Muscle of arm (tissue), 12 donors: ENCODE measurements around the gene OR11A1. TPM values are rescaled to one million over a fixed set of nuclear protein-coding genes. Genes with fewer than 3 reads are reported as not detected.
"Not testable (repeated sequence)": the region's sequence is repeated elsewhere in the genome, so short reads cannot be mapped to it uniquely, and the experiment has no call there.

ENCODE experiments used
- DNase-seq: peaks from one replicate; pipeline ENCODE4 v3.0.0-alpha.2; 2013
- polyA plus RNA-seq, 12 donors: library from polyadenylated mRNA; unstranded; fragments of 120-200 nt; gene quantifications; one replicate each; pipeline ENCODE4 v1.2.1, GENCODE V29; 2013; ENCODE audit not compliant: insufficient read length in 12 of 12

Gene OR11A1
- polyA plus RNA-seq, 12 donors: not detected

GRCh38 chr6:29479560-29479959 lies 22.7 kb upstream of the OR11A1 start:
- no peak for DNase-seq

DNA sequence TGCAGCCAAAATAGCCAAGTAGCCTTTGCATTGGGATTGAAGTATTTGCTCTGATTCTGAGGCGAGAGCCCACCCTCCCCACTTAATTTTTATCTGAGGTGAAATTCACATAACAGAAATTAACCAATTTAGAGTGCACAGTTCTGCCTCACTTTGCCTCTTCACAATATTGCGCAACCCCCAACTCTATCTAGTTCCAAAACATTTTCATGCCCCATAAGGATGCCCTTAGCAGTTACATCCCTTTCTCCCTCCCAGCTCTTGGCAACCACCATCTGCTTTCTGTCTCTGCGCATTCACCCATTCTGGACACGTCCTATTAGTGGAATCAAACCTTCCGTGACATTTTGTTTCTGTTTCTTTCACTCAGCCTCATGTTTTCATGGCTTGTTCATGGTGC lies 21.9 kb upstream of the OR11A1 start:
- no peak for DNase-seq

DNA sequence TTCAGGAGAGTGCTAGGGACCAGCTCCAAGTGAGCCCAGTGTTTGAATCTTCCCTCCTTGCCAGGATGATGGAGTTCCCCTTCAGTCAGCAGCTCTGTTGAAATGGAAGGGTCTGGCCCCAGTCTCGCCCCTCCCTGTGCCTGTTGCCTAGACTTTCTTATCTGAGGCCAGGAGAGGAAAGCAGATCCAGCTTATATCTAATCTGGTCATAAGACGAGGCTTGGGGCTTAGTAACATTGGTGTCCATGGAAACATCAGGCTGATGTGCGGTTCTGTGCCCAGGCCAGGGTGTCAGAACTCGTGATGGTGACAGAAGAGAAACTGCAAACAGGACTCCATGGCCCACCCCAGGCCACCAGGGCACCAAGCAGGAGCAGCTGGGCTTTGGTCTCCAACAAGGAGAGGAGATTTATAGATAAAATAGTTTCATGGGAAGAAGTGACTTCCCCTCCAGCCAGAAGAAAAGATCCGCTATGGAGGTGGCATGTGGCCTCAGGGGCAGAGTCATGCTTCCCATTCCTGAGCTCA lies 21.1 kb upstream of the OR11A1 start:
- no peak for DNase-seq

DNA sequence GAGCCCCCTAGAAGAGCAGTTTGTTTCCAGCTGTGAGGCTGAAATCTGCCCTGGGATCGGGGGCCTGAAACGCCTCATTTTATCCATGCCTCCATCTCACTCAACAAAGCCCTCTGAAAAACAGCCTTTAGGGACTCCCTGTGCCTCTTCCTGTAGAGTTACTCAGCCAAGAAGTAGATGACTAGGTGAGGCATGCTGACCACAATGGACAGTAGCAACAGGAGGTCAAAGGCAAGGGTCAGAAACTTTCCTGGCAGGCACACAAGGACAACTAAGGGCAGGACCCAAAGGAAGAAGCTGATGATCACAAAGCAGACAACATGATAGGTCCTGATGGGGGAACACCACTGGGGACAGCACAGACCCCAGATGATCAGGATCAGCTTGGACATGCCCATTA lies 18.1 kb upstream of the OR11A1 start:
- no peak for DNase-seq

- no peak for DNase-seq
These were observed 9.4 kb upstream of the OR11A1 start for GRCh38 chr6:29466241-29466640.

- DNase-seq: peak; percentile 30
These were observed 8.9 kb upstream of the OR11A1 start for GRCh38 chr6:29465801-29466200.

DNA sequence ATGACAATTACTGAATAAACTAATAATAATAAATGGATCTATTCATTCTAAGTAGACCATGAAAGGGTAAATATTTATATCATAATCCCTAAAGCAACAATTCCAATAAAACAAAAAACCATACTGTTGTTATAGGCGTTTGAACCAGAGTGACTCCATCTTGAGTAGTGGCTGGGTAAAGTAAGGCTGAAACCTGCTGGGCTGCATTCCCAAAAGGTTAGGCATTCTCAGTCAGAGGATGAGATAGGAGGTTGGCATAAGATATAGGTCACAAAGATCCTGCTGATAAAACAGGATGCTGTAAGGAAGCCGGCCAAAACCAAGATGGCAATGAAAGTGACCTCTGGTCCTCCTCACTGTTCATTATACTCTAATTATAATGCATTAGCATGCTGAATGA lies 8.4 kb upstream of the OR11A1 start:
- DNase-seq: no peak

GRCh38 chr6:29462022-29462421 lies 5.2 kb upstream of the OR11A1 start:
- no peak for DNase-seq

GRCh38 chr6:29461021-29461814 lies 4.3 kb upstream of the OR11A1 start:
- no peak for DNase-seq

- no peak for DNase-seq
These were observed 5.2 kb downstream of the OR11A1 start for GRCh38 chr6:29451471-29452193.

GRCh38 chr6:29447670-29448069 lies 9.2 kb downstream of the OR11A1 start:
- DNase-seq: no peak

- not testable (repeated sequence) for DNase-seq
These were observed 12.8 kb downstream of the OR11A1 start for GRCh38 chr6:29444031-29444430.

DNA sequence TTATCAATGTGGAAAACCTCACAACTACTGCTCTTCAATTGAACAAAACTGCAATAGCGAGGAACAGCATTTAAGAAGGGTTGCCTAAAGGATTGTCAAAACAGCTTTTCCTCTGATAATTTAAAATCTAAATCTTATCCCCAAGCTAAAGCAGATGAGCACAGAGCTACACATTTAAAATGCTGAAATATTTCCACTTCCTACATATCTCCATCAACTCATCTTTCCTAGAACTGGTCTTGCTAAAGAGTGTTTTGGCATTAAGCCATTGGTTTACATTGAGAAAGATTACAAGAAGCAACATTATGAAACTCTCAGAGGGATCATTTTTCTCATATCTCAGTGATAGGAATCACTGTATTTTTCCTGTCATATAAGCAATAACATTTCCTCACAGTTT lies 14.2 kb downstream of the OR11A1 start:
- DNase-seq: no peak

GRCh38 chr6:29439006-29439405 lies 17.9 kb downstream of the OR11A1 start, which contains the start of gene OR10C1:
TSS of gene OR10C1 (plus strand) at chr6:29439306. CDS start at chr6:29440016, 710 bp downstream.
- DNase-seq: no peak

- DNase-seq: not testable (repeated sequence)
These were observed 20.1 kb downstream of the OR11A1 start for GRCh38 chr6:29436730-29437129.

- no peak for DNase-seq
These were observed 30.2 kb downstream of the OR11A1 start for GRCh38 chr6:29426654-29427053.

- no peak for DNase-seq
These were observed 31.8 kb downstream of the OR11A1 start for GRCh38 chr6:29425075-29425474.

- no peak for DNase-seq
These were observed 32.3 kb downstream of the OR11A1 start for GRCh38 chr6:29424575-29424974.

GRCh38 chr6:29424168-29424567 lies 32.7 kb downstream of the OR11A1 start:
- DNase-seq: no peak

- no peak for DNase-seq
These were observed 37.4 kb downstream of the OR11A1 start for GRCh38 chr6:29419516-29419915.

- no peak for DNase-seq
These were observed 42.3 kb downstream of the OR11A1 start, which contains the start of gene OR12D1 for GRCh38 chr6:29414588-29414987. TSS of gene OR12D1 (plus strand) at chr6:29414928.

DNA sequence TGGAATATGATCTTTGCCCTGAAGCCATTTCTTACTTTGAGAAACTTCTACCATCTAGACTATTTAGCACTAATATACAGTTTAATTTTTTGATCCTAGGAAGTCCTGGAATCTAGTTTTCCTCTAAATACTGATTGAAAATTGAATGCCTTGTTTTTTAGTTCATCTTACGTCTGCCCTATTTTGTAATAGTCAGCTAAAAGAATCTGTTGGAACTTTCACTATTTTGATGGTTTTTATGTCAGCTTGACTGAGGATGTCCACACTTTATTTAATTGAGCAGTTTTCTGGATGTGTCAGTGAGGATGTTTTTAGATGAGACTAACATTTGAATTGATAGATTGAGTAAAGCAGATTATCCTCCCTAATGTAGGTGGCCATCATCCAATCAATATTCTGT lies 53.1 kb downstream of the OR11A1 start:
- DNase-seq: no peak

GRCh38 chr6:29399525-29399924 lies 57.3 kb downstream of the OR11A1 start:
- no peak for DNase-seq
